GM19099 (cell line): ENCODE results near the gene GEMIN8.

Source experiments
- POLR2A ChIP-seq: IDR thresholded peaks from 3 replicates; pipeline ENCODE4 v1.6.1; 2011; ENCODE audit warnings: low read depth; ENCODE audit not compliant: insufficient read length; ENCODE audit errors: extremely low read depth

GEMIN8 gene

GRCh38 chrX:14029425-14030173 lies at the start of gene GEMIN8:
GEMIN8 (minus strand) TSS chrX:14029892; CDS start chrX:14021478, 8,414 bp downstream.
- TF ChIP-seq POLR2A = peak; percentile 88

GRCh38 chrX:14076639-14077038 lies 46.9 kb upstream of the GEMIN8 start:
- no peak for TF ChIP-seq POLR2A

GRCh38 chrX:14073556-14073955 lies 43.9 kb upstream of the GEMIN8 start:
- no peak for TF ChIP-seq POLR2A

GRCh38 chrX:14073071-14073470 lies 43.4 kb upstream of the GEMIN8 start:
- no peak for TF ChIP-seq POLR2A

GRCh38 chrX:14065800-14066199 lies 36.1 kb upstream of the GEMIN8 start:
- TF ChIP-seq POLR2A = no peak

- TF ChIP-seq POLR2A = no peak
Observed at GRCh38 chrX:14064626-14065432, 35.1 kb upstream of the GEMIN8 start.

- no peak for TF ChIP-seq POLR2A
Observed at GRCh38 chrX:14062524-14062923, 32.8 kb upstream of the GEMIN8 start.

- TF ChIP-seq POLR2A = no peak
Observed at GRCh38 chrX:14056206-14056605, 26.5 kb upstream of the GEMIN8 start.

GRCh38 chrX:14051416-14051815 lies 21.7 kb upstream of the GEMIN8 start:
- TF ChIP-seq POLR2A = no peak

GRCh38 chrX:14050709-14051108 lies 21.0 kb upstream of the GEMIN8 start:
- no peak for TF ChIP-seq POLR2A

GRCh38 chrX:14043209-14043608 lies 13.5 kb upstream of the GEMIN8 start:
- no peak for TF ChIP-seq POLR2A

- TF ChIP-seq POLR2A = no peak
Observed at GRCh38 chrX:14039344-14039743, 9.7 kb upstream of the GEMIN8 start.

- TF ChIP-seq POLR2A = no peak
Observed at GRCh38 chrX:14038375-14039085, 8.8 kb upstream of the GEMIN8 start.

- TF ChIP-seq POLR2A = no peak
Observed at GRCh38 chrX:14032406-14032805, 2.7 kb upstream of the GEMIN8 start.

GRCh38 chrX:14030174-14030530 lies 460 bp upstream of the GEMIN8 start:
- no peak for TF ChIP-seq POLR2A

- no peak for TF ChIP-seq POLR2A
Observed at GRCh38 chrX:14029039-14029424, 660 bp downstream of the GEMIN8 start.

GRCh38 chrX:14028473-14028872 lies 1.2 kb downstream of the GEMIN8 start:
- TF ChIP-seq POLR2A = no peak
